ENCODE results near the gene SMG9. TPM values are rescaled to one million over a fixed set of nuclear protein-coding genes. Genes with fewer than 3 reads are reported as not detected.

Gene SMG9, protein sequence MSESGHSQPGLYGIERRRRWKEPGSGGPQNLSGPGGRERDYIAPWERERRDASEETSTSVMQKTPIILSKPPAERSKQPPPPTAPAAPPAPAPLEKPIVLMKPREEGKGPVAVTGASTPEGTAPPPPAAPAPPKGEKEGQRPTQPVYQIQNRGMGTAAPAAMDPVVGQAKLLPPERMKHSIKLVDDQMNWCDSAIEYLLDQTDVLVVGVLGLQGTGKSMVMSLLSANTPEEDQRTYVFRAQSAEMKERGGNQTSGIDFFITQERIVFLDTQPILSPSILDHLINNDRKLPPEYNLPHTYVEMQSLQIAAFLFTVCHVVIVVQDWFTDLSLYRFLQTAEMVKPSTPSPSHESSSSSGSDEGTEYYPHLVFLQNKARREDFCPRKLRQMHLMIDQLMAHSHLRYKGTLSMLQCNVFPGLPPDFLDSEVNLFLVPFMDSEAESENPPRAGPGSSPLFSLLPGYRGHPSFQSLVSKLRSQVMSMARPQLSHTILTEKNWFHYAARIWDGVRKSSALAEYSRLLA
- 17.5 and 27.1 TPM in 2 replicates for total RNA-seq

DNA sequence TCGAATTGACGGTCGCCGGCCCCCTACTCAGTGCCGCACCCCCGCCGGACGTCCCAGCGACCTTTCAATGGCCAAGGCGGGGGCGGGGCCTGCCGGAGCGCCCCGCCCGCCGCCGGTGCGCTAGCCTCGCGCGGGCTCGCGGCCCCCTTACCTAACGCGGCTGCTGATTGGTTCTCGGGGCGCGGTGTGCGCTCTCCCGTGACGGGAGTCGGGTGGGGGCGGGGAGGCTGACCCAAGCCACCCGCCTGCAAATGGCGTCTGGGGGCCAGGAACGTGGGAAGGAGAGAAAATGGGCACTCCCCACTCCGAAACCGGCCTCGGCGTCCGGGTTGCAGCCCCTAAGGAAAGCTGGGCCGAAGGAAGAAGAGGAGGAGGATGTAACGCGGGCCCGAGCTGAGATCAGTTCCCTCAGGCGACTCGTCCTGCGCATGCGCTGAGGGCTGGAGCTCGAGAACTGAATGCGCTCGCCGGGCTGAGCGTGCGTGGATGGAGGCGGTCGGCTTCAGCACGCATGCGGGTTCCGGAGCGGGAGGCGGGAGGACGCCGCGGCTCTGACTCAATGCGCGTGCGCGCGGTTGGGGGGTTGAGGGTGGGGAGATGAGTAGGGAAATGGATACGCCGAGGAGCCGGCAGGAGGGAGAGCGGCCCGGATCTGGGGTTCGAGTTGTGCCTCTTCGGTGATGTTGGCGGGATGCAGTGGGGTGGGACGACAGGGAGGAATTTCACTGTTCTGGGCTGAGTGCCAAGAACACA is at the start of gene SMG9:
SMG9 (minus strand) TSS at position 460 of the 753 bp plus-strand sequence. CDS start 4,221 bp downstream, outside the sequence.

DNA sequence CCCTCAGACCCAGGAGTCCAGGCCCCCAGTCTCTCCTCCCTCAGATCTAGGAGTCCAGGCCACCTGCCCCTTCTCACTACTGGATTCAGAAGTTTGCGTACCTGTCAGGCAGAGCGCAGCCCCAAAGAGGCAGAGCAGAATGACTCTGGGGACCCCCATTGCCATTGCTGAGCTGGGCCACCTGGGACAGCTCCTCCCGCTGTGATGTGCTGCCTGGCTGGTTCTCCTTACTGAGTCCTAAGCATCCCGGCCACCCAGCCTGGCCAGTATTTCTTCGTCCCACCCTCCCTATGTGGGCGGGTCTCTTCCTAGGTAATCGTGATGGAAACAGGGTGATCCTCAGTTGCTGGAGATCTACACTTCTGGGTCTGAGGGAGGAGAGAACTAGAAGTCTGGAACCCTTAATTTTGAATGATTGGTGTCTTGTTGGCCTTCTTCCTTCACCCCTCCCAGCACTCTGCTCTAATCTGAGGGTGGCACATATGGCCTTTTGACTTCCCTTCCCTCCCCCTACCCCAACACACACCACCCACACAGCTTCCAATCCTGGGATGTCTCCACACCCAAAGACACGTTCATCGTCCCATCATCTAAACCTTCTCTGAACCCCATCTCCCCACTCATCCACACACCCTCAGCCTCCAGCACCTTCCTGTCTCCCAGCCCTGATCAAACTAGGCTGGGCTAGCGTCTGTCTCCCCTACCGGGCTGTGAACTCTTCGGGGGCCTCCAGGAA is 47.6 kb upstream of the SMG9 start, which contains the start of gene LYPD5:
LYPD5 (minus strand) TSS at position 232 of the 736 bp plus-strand sequence; CDS start at position 165, 67 bp downstream.

GRCh38 chr19:43780706-43781525 is 26.2 kb upstream of the SMG9 start, which contains the start of gene KCNN4:
Gene KCNN4, minus strand, starts transcription at chr19:43780973. Its CDS starts 112 bp downstream, at chr19:43780861.

DNA sequence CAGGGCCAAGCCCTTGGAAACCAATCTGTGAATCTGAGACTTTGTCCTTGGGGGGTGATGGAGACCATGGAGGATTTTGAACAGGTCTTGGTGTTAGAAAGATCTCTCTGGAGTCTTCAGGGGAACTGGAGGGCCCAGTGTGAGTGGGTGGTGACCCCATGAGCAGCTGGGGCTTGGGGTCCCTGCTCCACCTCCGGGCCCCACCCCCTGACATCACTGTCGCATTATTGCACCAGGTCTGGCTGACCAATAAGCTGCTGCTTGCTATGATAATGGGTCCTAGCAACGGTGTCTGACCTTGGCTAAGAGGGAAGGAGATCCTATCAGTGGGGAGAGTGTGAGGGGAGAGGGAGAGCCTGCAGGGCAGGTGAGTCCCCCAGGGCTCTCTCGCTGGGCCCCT is 39.0 kb downstream of the SMG9 start, which contains the start of gene IRGC:
IRGC (plus strand) TSS at position 301 of the 400 bp plus-strand sequence. CDS start 2,483 bp downstream, outside the sequence.

Other genes with a start within 250 kb of the SMG9 start
- 174 and 189 TPM in 2 replicates for gene ETHE1, start 227.8 kb downstream of the SMG9 start, total RNA-seq
- under 0.01 TPM in 1 of 2 replicates, not detected in the other for gene ZNF575, start 221.8 kb downstream of the SMG9 start, total RNA-seq
- 27.0 and 51.8 TPM in 2 replicates for gene XRCC1, start 179.4 kb downstream of the SMG9 start, total RNA-seq
- gene PINLYP, start 179.2 kb downstream of the SMG9 start, total RNA-seq = 2.4 and 11.0 TPM in 2 replicates
- gene IRGQ, start 158.8 kb downstream of the SMG9 start, total RNA-seq = 16.9 and 18.5 TPM in 2 replicates
- gene ZNF576, start 158.4 kb downstream of the SMG9 start, total RNA-seq = 7.9 and 9.0 TPM in 2 replicates
- under 0.01 and 0.22 TPM in 2 replicates for gene SRRM5, start 142.9 kb downstream of the SMG9 start, total RNA-seq
- 20.8 and 27.9 TPM in 2 replicates for gene ZNF428, start 135.3 kb downstream of the SMG9 start, total RNA-seq
- gene CADM4, start 115.1 kb downstream of the SMG9 start, total RNA-seq = 0.54 and 1.2 TPM in 2 replicates
- gene PLAUR, start 84.8 kb downstream of the SMG9 start, total RNA-seq = 45.1 and 48.3 TPM in 2 replicates
- not detected in 2 replicates for gene IRGC, start 38.9 kb downstream of the SMG9 start, total RNA-seq
- 85.2 and 95.4 TPM in 2 replicates for gene KCNN4, start 26.0 kb upstream of the SMG9 start, total RNA-seq
- gene LYPD5, start 47.5 kb upstream of the SMG9 start, total RNA-seq = 10.8 and 12.2 TPM in 2 replicates
- gene ZNF283, start 72.4 kb upstream of the SMG9 start, total RNA-seq = 14.7 and 18.8 TPM in 2 replicates
- gene ZNF404, start 129.0 kb upstream of the SMG9 start, total RNA-seq = 1.4 and 4.3 TPM in 2 replicates
- 14.3 and 18.1 TPM in 2 replicates for gene ZNF45, start 180.3 kb upstream of the SMG9 start, total RNA-seq
- 7.0 and 7.9 TPM in 2 replicates for gene ZNF221, start 196.3 kb upstream of the SMG9 start, total RNA-seq
- gene ZNF155, start 229.2 kb upstream of the SMG9 start, total RNA-seq = 6.3 and 7.1 TPM in 2 replicates
- 3.6 and 7.1 TPM in 2 replicates for gene ZNF230, start 248.0 kb upstream of the SMG9 start, total RNA-seq

Data from placental epithelial cell (primary cell).